HG03196 (cell line): ENCODE measurements around the gene BRD3.

Experiments used
- ATAC-seq: cut with Tn5 transposase; IDR thresholded peaks from one replicate; pipeline ENCODE4 v1.9.1; 2021; ENCODE audit not compliant: unreplicated experiment

Gene BRD3

GRCh38 chr9:134040176-134040565 is 27.7 kb downstream of the BRD3 start:
- no peak for ATAC-seq

GRCh38 chr9:134039386-134040175 is 28.2 kb downstream of the BRD3 start:
- no peak for ATAC-seq

GRCh38 chr9:134037641-134038040 is 30.2 kb downstream of the BRD3 start:
- no peak for ATAC-seq

- no peak for ATAC-seq
These were observed 31.7 kb downstream of the BRD3 start for GRCh38 chr9:134036130-134036529.

- ATAC-seq: no peak
These were observed 32.5 kb downstream of the BRD3 start for GRCh38 chr9:134035041-134036039.

- ATAC-seq: no peak
These were observed 33.4 kb downstream of the BRD3 start for GRCh38 chr9:134034215-134035040.

GRCh38 chr9:134033516-134034214 is 34.2 kb downstream of the BRD3 start:
- no peak for ATAC-seq

GRCh38 chr9:134032456-134033222 is 35.2 kb downstream of the BRD3 start:
- ATAC-seq: no peak

- no peak for ATAC-seq
These were observed 36.0 kb downstream of the BRD3 start for GRCh38 chr9:134031783-134032182.

GRCh38 chr9:134030821-134031470 is 36.9 kb downstream of the BRD3 start:
- ATAC-seq: no peak

GRCh38 chr9:134029248-134030226 is 38.3 kb downstream of the BRD3 start:
- ATAC-seq: no peak

- ATAC-seq: no peak
These were observed 39.1 kb downstream of the BRD3 start for GRCh38 chr9:134028575-134029247.

GRCh38 chr9:134028076-134028475 is 39.8 kb downstream of the BRD3 start:
- no peak for ATAC-seq

GRCh38 chr9:134027561-134027960 is 40.3 kb downstream of the BRD3 start:
- ATAC-seq: no peak

- ATAC-seq: no peak
These were observed 40.8 kb downstream of the BRD3 start for GRCh38 chr9:134026981-134027380.

GRCh38 chr9:134026581-134026980 is 41.2 kb downstream of the BRD3 start:
- ATAC-seq: no peak
